Thoracic aorta (tissue), 2 donors: Measurements from ENCODE around the gene PRKD1. TPM values are rescaled to one million over a fixed set of nuclear protein-coding genes. Genes with fewer than 3 reads are reported as not detected.
A peak's percentile ranks its signal among the peaks of the same experiment; 100 is the strongest.

Experiments used
- ATAC-seq: fragments of 150-250 bp; one replicate; pipeline ENCODE4 v1.8.0; 2017; ENCODE audit warnings: low read depth; ENCODE audit not compliant: insufficient number of reproducible peaks, low FRiP score
- DNase-seq: peaks from one replicate; pipeline ENCODE4 v3.0.0-alpha.2; 2020; ENCODE audit warnings: low spot score
- H3K27ac ChIP-seq, 2 donors: fragments of 200-600 bp; sonication (generic); 1 replicate in 1 of 2; 2 replicates in 1 of 2; pipeline ENCODE4 v1.5.1; 2016; ENCODE audit warnings: mild to moderate bottlenecking in 2 of 2, moderate library complexity in 2 of 2
- H3K27me3 ChIP-seq: fragments of 200-600 bp; sonication (generic); replicated peaks from 2 replicates; pipeline ENCODE4 v1.6.0; 2016; ENCODE audit warnings: mild to moderate bottlenecking; ENCODE audit not compliant: insufficient read depth
- H3K36me3 ChIP-seq: fragments of 200-600 bp; sonication (generic); one replicate; pipeline ENCODE4 v1.5.1; 2016
- H3K4me1 ChIP-seq, 2 donors: fragments of 200-600 bp; sonication (generic); 1 replicate in 1 of 2; 2 replicates in 1 of 2; pipeline versions ENCODE4 v1.5.1 to v1.6.0; 2016; ENCODE audit warnings: low read depth in 2 of 2, mild to moderate bottlenecking in 1 of 2; ENCODE audit not compliant: control insufficient read depth in 1 of 2
- H3K4me3 ChIP-seq: fragments of 200-600 bp; sonication (generic); 2 replicates; pipeline ENCODE4 v1.5.1; 2016; ENCODE audit warnings: mild to moderate bottlenecking
- H3K9me3 ChIP-seq: fragments of 200-600 bp; sonication (generic); 2 replicates; pipeline ENCODE4 v1.5.1; 2016
- CTCF ChIP-seq: fragments of 200-600 bp; sonication (generic); IDR thresholded peaks from one replicate; pipeline ENCODE4 v1.5.1; 2019; ENCODE audit warnings: antibody characterized with exemption
- total RNA-seq, 2 donors: library from RNA; depleted of rRNA; stranded (reverse); fragments of >200 nt; gene quantifications; one replicate each; pipeline versions ENCODE4 v1.1.0 to v1.2.3, GENCODE V29; 2016

PRKD1 gene
- total RNA-seq, 2 donors from 2014 or later, result 34.0 to 38.4 TPM

DNA sequence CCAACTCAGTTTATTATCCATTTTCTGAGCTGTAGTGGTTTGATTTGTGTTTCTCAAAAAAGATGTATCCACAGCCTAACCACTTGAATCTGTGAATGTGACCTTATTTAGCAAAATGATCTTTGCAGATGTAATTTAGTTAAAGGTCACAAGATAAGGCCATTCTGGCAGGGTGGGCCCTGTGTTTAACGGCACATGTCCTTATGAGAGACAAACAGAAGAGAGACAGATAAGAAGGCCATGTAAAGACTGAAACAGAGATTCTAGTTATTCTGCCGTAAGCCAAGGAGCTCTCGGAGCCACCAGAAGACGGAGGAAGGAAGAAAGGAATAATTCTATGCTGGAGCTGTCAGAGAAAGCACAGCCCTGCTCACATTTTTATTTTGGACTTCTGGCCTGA is 374.2 kb downstream of the PRKD1 start:
- H3K27ac ChIP-seq, result no peak overlapping the region
- TF ChIP-seq CTCF, result no peak
- H3K27me3 ChIP-seq, result no peaks in the 10 kb centered on the region
- H3K4me1 ChIP-seq, result no peaks in the 10 kb centered on the region
- DNase-seq (no peak), ATAC-seq (no peak)
- H3K36me3 ChIP-seq, result no peaks in the 10 kb centered on the region
- H3K4me3 ChIP-seq, result no peak overlapping the region
- H3K9me3 ChIP-seq, result no peaks in the 10 kb centered on the region

GRCh38 chr14:29548948-29549370 is 378.7 kb downstream of the PRKD1 start:
- H3K27me3 ChIP-seq, result no peaks in the 10 kb centered on the region
- no peaks in the 10 kb centered on the region for H3K9me3 ChIP-seq
- DNase-seq (no peak), ATAC-seq (peak; percentile 56)
- no peaks in the 10 kb centered on the region for H3K36me3 ChIP-seq
- H3K27ac ChIP-seq, result no peak overlapping the region
- no peak overlapping the region for H3K4me3 ChIP-seq
- no peaks in the 10 kb centered on the region for H3K4me1 ChIP-seq
- peak; percentile 80 for TF ChIP-seq CTCF

- ATAC-seq (no peak), DNase-seq (no peak)
- H3K4me1 ChIP-seq, result no peaks in the 10 kb centered on the region
These were observed 381.9 kb downstream of the PRKD1 start for GRCh38 chr14:29545714-29546113.

DNA sequence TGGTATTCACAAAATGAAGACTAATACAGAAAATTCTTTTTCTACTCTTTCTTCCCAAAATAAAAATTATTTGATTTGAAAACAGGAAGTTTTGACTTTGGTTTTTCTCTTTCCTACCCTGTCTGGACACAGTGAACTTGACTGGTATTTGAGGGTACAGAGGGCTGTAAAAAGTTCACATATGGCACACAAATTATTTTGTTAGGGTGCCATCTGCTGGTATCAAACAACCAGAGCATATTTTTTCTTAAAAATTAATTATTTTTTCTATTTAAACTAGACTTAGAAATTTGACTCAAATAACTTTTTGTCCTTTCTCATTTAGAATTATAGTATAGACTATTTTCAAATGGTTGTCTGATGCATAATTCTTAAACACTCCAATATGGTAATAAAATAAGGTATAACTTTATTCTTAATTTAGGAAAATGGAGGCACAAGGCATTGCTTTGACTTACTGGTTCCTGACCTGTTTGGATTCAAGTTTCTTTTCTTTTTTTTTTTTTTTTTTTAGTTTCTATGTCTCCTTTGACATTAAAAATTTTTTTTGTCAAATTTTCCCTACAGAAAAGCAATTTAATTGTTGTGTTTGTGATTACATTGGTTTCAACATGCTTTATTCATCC is 390.6 kb downstream of the PRKD1 start:
- no peak for ATAC-seq
- Histone ChIP-seq H3K4me3 (no peak overlapping the region), H3K27me3 (no peaks in the 10 kb centered on the region), H3K36me3 (no peaks in the 10 kb centered on the region), H3K4me1 (no peaks in the 10 kb centered on the region), H3K9me3 (no peaks in the 10 kb centered on the region), H3K27ac (no peak overlapping the region)
- peak; percentile 9 for TF ChIP-seq CTCF
- DNase-seq, result no peak

More at GRCh38 chr14:29545714-29546113, 381.9 kb downstream of the PRKD1 start:
- no peak for TF ChIP-seq CTCF
- H3K27ac ChIP-seq, result no peak overlapping the region
- H3K9me3 ChIP-seq, result no peaks in the 10 kb centered on the region
- no peaks in the 10 kb centered on the region for H3K36me3 ChIP-seq
- no peaks in the 10 kb centered on the region for H3K27me3 ChIP-seq
- H3K4me3 ChIP-seq, result no peak overlapping the region

DNA sequence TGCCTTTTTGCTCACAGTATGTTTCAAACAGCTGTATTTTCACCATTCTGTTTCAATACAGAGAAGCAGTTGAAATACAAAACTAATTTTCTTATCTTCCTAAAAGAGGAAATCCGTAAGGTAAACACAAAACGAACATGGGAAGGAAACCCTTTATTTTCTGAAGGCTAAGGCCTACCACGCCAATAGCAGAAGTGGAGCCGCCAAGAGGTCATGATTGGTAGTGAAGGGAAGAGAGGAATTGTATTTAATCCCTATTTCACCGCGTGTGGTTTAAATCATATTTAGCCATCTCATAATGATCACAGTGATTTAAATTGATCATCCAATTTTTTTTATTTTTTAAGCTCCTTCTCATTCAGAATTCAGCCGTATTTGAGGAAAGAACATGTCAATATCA is 398.2 kb downstream of the PRKD1 start:
- no peaks in the 10 kb centered on the region for H3K36me3 ChIP-seq
- H3K4me3 ChIP-seq, result no peak overlapping the region
- H3K9me3 ChIP-seq, result no peaks in the 10 kb centered on the region
- TF ChIP-seq CTCF, result no peak
- no peak overlapping the region for H3K27ac ChIP-seq
- ATAC-seq, result no peak
- H3K27me3 ChIP-seq, result no peaks in the 10 kb centered on the region
- no peak for DNase-seq
- H3K4me1 ChIP-seq, result no peaks in the 10 kb centered on the region
